K562 (cell line): ENCODE results near the gene JAG2. TPM values are rescaled to one million over a fixed set of nuclear protein-coding genes. Genes with fewer than 3 reads are reported as not detected.

Experiments
- ATAC-seq: fragments of 200-7000 bp; cut with Tn5 transposase; 3 replicates; pipeline ENCODE4 v1.9.1; 2020; ENCODE audit warnings: moderate library complexity
- BruUV-seq: library from RNA; stranded (reverse); fragments of 400-500 nt; replicated peaks from 2 replicates; lab custom pipeline; 2021; lab: Mats Ljungman, UMichigan
- CTCF ChIA-PET: fragments of 300-600 bp; formaldehyde crosslinking; extraction: SDS; loops from one replicate; lab custom pipeline; 2021; ENCODE audit warnings: low intra/inter-chr PET ratio; lab: Yijun Ruan, JAX
- POLR2A ChIA-PET: fragments of 300-600, 350-650 bp; sonication (Branson Sonifier 250); formaldehyde crosslinking; extraction: SDS; loops from one replicate; lab custom pipeline; 2021; ENCODE audit warnings: antibody characterized with exemption, inconsistent platforms; lab: Yijun Ruan, JAX
- DNase-seq, 4 experiments: peaks; one replicate each; pipeline versions ENCODE4 v3.0.0 to v3.0.0-alpha.2; 2011 to 2018; ENCODE audit warnings: low spot score in 3 of 4, mixed read lengths in 3 of 4; ENCODE audit errors: extremely low read depth in 1 of 4
- FAIRE-seq: peaks from 2 replicates; lab custom pipeline; 2011; peaks lifted over from hg19 to GRCh38; lab: Jason Lieb, UNC
- H2AFZ ChIP-seq: 2 replicates; pipeline ENCODE4 v1.6.0; 2011; ENCODE audit warnings: low read depth, low read length, control low read depth, inconsistent platforms
- H3K27ac ChIP-seq: fragments of 200-600 bp; 3 replicates; pipeline ENCODE4 v1.8.0; 2011; ENCODE audit warnings: low read depth, mild to moderate bottlenecking, control low read depth, inconsistent platforms, low read length, moderate library complexity, mixed read lengths; ENCODE audit errors: extremely low read depth
- H3K27me3 ChIP-seq, 2 experiments: fragments of 300-600 bp in 1 of 2; 2 replicates in 1 of 2; 3 replicates in 1 of 2; pipeline versions ENCODE4 v1.6.0 to v1.8.0; 2011; ENCODE audit warnings: inconsistent platforms in 2 of 2, low read length in 2 of 2, mild to moderate bottlenecking in 1 of 2, mixed read lengths in 1 of 2, moderate library complexity in 1 of 2; ENCODE audit not compliant: control insufficient read depth in 2 of 2, insufficient read depth in 2 of 2
- H3K36me3 ChIP-seq: fragments of 300-600 bp; 3 replicates; pipeline ENCODE4 v1.8.0; 2011; ENCODE audit warnings: mild to moderate bottlenecking, low read length, inconsistent platforms; ENCODE audit not compliant: control insufficient read depth, insufficient read depth
- H3K4me1 ChIP-seq, 2 experiments: fragments of 200-600 bp in 1 of 2; replicated peaks in 1 of 2; 2 replicates in 1 of 2; 3 replicates in 1 of 2; pipeline versions ENCODE4 v1.5.1 to v1.8.0; 2011; ENCODE audit warnings: inconsistent platforms in 2 of 2, low read length in 2 of 2, mild to moderate bottlenecking in 1 of 2, mixed read lengths in 1 of 2, moderate library complexity in 1 of 2; ENCODE audit not compliant: control insufficient read depth in 2 of 2, insufficient read depth in 2 of 2
- H3K4me2 ChIP-seq: 2 replicates; pipeline ENCODE4 v1.6.1; 2011; ENCODE audit warnings: low read length, control low read depth, inconsistent platforms, mixed read lengths; ENCODE audit not compliant: insufficient read depth
- H3K4me3 ChIP-seq: fragments of 200-600 bp; sonication (generic), shearing (Covaris generic); 2 replicates; pipeline ENCODE4 v1.5.1; 2016; ENCODE audit warnings: control low read depth, inconsistent platforms
- H3K79me2 ChIP-seq: fragments of 200-600 bp; 3 replicates; pipeline ENCODE4 v1.8.0; 2011; ENCODE audit warnings: low read length, inconsistent platforms; ENCODE audit not compliant: control insufficient read depth, insufficient read depth
- H3K9ac ChIP-seq, 2 experiments: 2 replicates each; pipeline versions ENCODE4 v1.6.0 to v1.6.1; 2011; ENCODE audit warnings: low read depth in 2 of 2, low read length in 2 of 2, control low read depth in 1 of 2, inconsistent platforms in 1 of 2, mild to moderate bottlenecking in 1 of 2, mixed read lengths in 1 of 2; ENCODE audit not compliant: insufficient read depth in 1 of 2
- H3K9me1 ChIP-seq: one replicate; pipeline ENCODE4 v1.6.0; 2011; ENCODE audit warnings: inconsistent platforms, mild to moderate bottlenecking, low read length, moderate library complexity; ENCODE audit not compliant: control insufficient read depth, insufficient read depth
- H3K9me3 ChIP-seq: replicated peaks from 2 replicates; pipeline ENCODE4 v1.5.1; 2011; ENCODE audit warnings: low read depth, low read length, inconsistent platforms; ENCODE audit not compliant: control insufficient read depth, insufficient read depth
- H4K20me1 ChIP-seq: replicated peaks from 2 replicates; pipeline ENCODE4 v1.6.1; 2011; ENCODE audit warnings: low read length, inconsistent platforms, mixed read lengths; ENCODE audit not compliant: control insufficient read depth, insufficient read depth
- C11orf30 ChIP-seq: fragments of 450-650 bp; IDR thresholded peaks from 2 replicates; pipeline ENCODE4 v1.6.1; 2016; ENCODE audit warnings: low read depth, mild to moderate bottlenecking
- CBX1 ChIP-seq: sonication (generic); IDR thresholded peaks from 2 replicates; pipeline ENCODE4 v1.6.1; 2016; ENCODE audit warnings: antibody characterized with exemption, low read depth, mild to moderate bottlenecking
- CHD1 ChIP-seq: fragments of 200-600 bp; sonication (generic); IDR thresholded peaks from one replicate; pipeline ENCODE4 v1.6.1; 2012; ENCODE audit warnings: mild to moderate bottlenecking, moderate library complexity, low read length, inconsistent platforms
- ETS1 ChIP-seq: conservative IDR thresholded peaks from 2 replicates; pipeline ENCODE4 v1.6.1; 2011; ENCODE audit warnings: low read depth, mild to moderate bottlenecking, low read length; ENCODE audit not compliant: control insufficient read depth
- HOXB6 ChIP-seq: fragments of 250-450 bp; sonication (Bioruptor Pico); IDR thresholded peaks from 2 replicates; pipeline ENCODE4 v1.5.1; 2022; ENCODE audit warnings: mild to moderate bottlenecking, borderline replicate concordance
- MTF1 ChIP-seq: fragments of 250-450 bp; sonication (Bioruptor Pico); IDR thresholded peaks from 2 replicates; pipeline ENCODE4 v1.9.0; 2021; ENCODE audit warnings: moderate library complexity, mild to moderate bottlenecking, inconsistent platforms, borderline replicate concordance
- NCOR1 ChIP-seq: fragments of 450-650 bp; IDR thresholded peaks from 2 replicates; pipeline ENCODE4 v1.6.1; 2016; ENCODE audit warnings: mild to moderate bottlenecking, moderate library complexity
- POLR2AphosphoS2 ChIP-seq: IDR thresholded peaks from 2 replicates; pipeline ENCODE4 v1.6.1; 2012; ENCODE audit warnings: low read length, improper control_type of control experiment
- PRDM10 ChIP-seq: fragments of 450-650 bp; IDR thresholded peaks from 2 replicates; pipeline ENCODE4 v1.6.1; 2018; ENCODE audit not compliant: partially characterized antibody
- TCF7L2 ChIP-seq: fragments of 150-350 bp; IDR thresholded peaks from 2 replicates; pipeline ENCODE4 v1.6.1; 2016; ENCODE audit warnings: low read depth, mild to moderate bottlenecking, low read length, moderate library complexity
- USF2 ChIP-seq: sonication (generic); formaldehyde crosslinking; IDR thresholded peaks from 2 replicates; pipeline ENCODE4 v1.5.0; 2020; ENCODE audit warnings: missing genetic modification reagents
- ZBTB26 ChIP-seq: fragments of 450-650 bp; formaldehyde crosslinking; IDR thresholded peaks from 2 replicates; pipeline ENCODE4 v1.4.0; 2022; ENCODE audit warnings: missing genetic modification characterization
- ZC3H8 ChIP-seq: fragments of 450-650 bp; IDR thresholded peaks from 2 replicates; pipeline ENCODE4 v1.6.1; 2017
- ZNF175 ChIP-seq: fragments of 200-800 bp; sonication (Bioruptor generic); IDR thresholded peaks from 2 replicates; pipeline ENCODE4 v1.6.1; 2016; ENCODE audit warnings: low read depth, mild to moderate bottlenecking, missing genetic modification characterization, missing compliant biosample characterization
- ZNF445 ChIP-seq: fragments of 250-450 bp; sonication (Bioruptor Pico); IDR thresholded peaks from 2 replicates; pipeline ENCODE4 v1.4.0; 2020; ENCODE audit warnings: low read depth, mild to moderate bottlenecking, moderate library complexity
- ZNF586 ChIP-seq: fragments of 450-650 bp; formaldehyde crosslinking; conservative IDR thresholded peaks from 2 replicates; pipeline ENCODE4 v1.4.0; 2020; ENCODE audit warnings: mild to moderate bottlenecking, moderate library complexity
- ZNF699 ChIP-seq: fragments of 250-450 bp; sonication (Bioruptor Pico); IDR thresholded peaks from 2 replicates; pipeline ENCODE4 v1.8.0; 2021; ENCODE audit warnings: mild to moderate bottlenecking, moderate library complexity; ENCODE audit not compliant: insufficient replicate concordance
- WGBS: fragments of 100-300 bp; shearing (Covaris generic); methylation state at CpG from one replicate; pipeline ENCODE4 v1.1.6; 2016; ENCODE audit warnings: low coverage, mixed read lengths; ENCODE audit not compliant: insufficient coverage; ENCODE audit errors: missing lambda C conversion rate; 5-methylcytosine and 5-hydroxymethylcytosine counted together
- in situ Hi-C: fragments of 300-500 bp; cut with MboI; formaldehyde crosslinking; loops from 4 replicates; pipeline ENCODE4 v1.15.0; 2018; ENCODE audit warnings: inconsistent platforms, mixed read lengths
- intact Hi-C: fragments of 100-400 bp; cut with micrococcal nuclease; formaldehyde crosslinking; loops from 2 replicates; pipeline ENCODE4 v1.14.2; 2022
- polyA plus RNA-seq, 8 experiments: library from polyadenylated mRNA; depleted of rRNA in 4 of 8; stranded (reverse) in 5 of 8; unstranded in 3 of 8; fragments of >200 nt; fragmentation: Nextera tagmentation in 2 of 8; fragmentation: Illumina TruSeq in 1 of 8; extraction: Ambion mirVana in 2 of 8; extraction: Trizol in 1 of 8; gene quantifications; 2 replicates each; pipeline versions ENCODE4 v1.2.1 to v1.2.3, GENCODE V29; 2011 to 2014; ENCODE audit warnings: inconsistent platforms in 1 of 8, missing spikeins in 1 of 8
- total RNA-seq, 7 experiments: library from RNA; depleted of rRNA in 6 of 7; stranded (reverse); fragments of >200 nt in 6 of 7; fragmentation: Illumina TruSeq in 2 of 7; extraction: Trizol in 2 of 7; gene quantifications; 2 replicates each; pipeline versions ENCODE4 v1.2.1 to v1.2.3, GENCODE V29; 2011 to 2021; ENCODE audit warnings: low replicate concordance in 1 of 7

Gene JAG2
- total and polyA plus RNA-seq, 9 of the 15 experiments (the other 6 are each of a cell fraction or from before 2014, with no cell fraction given): 0.25 to 48.4 (median 8.6) TPM

GRCh38 chr14:105211758-105212089 is 43.1 kb upstream of the JAG2 start:
- Histone ChIP-seq H2AFZ (no peak overlapping the region), H3K79me2 (no peaks in the 10 kb centered on the region), H3K9me1 (no peaks in the 10 kb centered on the region), H3K4me3 (no peak overlapping the region), H4K20me1 (no peaks in the 10 kb centered on the region; the same call in 1 of the 2 replicates), H3K4me1 (peaks cover 0 to 27% of the 10 kb centered on the region in 2 experiments; a peak in 2 of 5 replicates), H3K9ac (no peak overlapping the region), H3K27ac (no peak overlapping the region), H3K36me3 (peaks cover 5% of the 10 kb centered on the region; the same call in 1 of the 3 replicates), H3K27me3 (no peaks in the 10 kb centered on the region), H3K4me2 (no peak overlapping the region), H3K9me3 (no peaks in the 10 kb centered on the region)
- no peak for FAIRE-seq
- ChIA-PET POLR2A (interaction anchor here (0.6 to 1.0 kb wide), 2 partner anchors 8 to 949 kb away, joined by 3 read pairs; no protein-coding TSS in a partner anchor), CTCF (no interaction called here)
- no TSS peak for BruUV-seq
- intact Hi-C loops: no loop called here
- no peak for ATAC-seq
- WGBS: 78% methylated on average over 4 of the region's 9 CpGs
- no peak for TF ChIP-seq ZNF175 (CRISPR knock-in tag)
- no peak for TF ChIP-seq CBX1
- TF ChIP-seq NCOR1: no peak
- TF ChIP-seq C11orf30: no peak
- TF ChIP-seq ZNF445 (CRISPR knock-in tag): no peak
- TF ChIP-seq ZBTB26: no peak
- TF ChIP-seq PRDM10: no peak
- TF ChIP-seq CHD1: no peak
- no peak for TF ChIP-seq POLR2AphosphoS2
- TF ChIP-seq ZNF699 (CRISPR knock-in tag): no peak
- no peak for TF ChIP-seq MTF1 (CRISPR knock-in tag)
- TF ChIP-seq HOXB6: no peak
- no peak for TF ChIP-seq ETS1
- TF ChIP-seq USF2 (CRISPR knock-in tag): no peak
- no peak for TF ChIP-seq ZNF586 (CRISPR knock-in tag)
- TF ChIP-seq TCF7L2: no peak
- TF ChIP-seq ZC3H8: no peak
- in situ Hi-C loops: loop anchor here (5.0 kb wide), 1 partner anchor 131 kb away; no protein-coding TSS in a partner anchor
- no peak for DNase-seq
